GM06990 (cell line): ENCODE measurements around the gene IFT20.

ENCODE experiments used
- DNase-seq: peaks from one replicate; pipeline ENCODE4 v3.0.0-alpha.2; 2011; ENCODE audit not compliant: insufficient read length; ENCODE audit errors: extremely low read depth
- H3K27me3 ChIP-seq: replicated peaks from 2 replicates; pipeline ENCODE4 v1.6.0; 2011; ENCODE audit warnings: low read length; ENCODE audit not compliant: control insufficient read depth, insufficient read depth
- H3K36me3 ChIP-seq: 2 replicates; pipeline ENCODE4 v1.5.1; 2011; ENCODE audit warnings: low read length; ENCODE audit not compliant: control insufficient read depth, insufficient read depth
- H3K4me3 ChIP-seq: replicated peaks from 2 replicates; pipeline ENCODE4 v1.5.1; 2011; ENCODE audit warnings: low read depth, mild to moderate bottlenecking, control low read depth, low read length
- TF ChIP-seq, protein P1 (sequence below): IDR thresholded peaks from 2 replicates; pipeline ENCODE4 v1.5.1; 2011; ENCODE audit warnings: low read length, control low read depth, mild to moderate bottlenecking, inconsistent platforms; ENCODE audit not compliant: insufficient read depth, poor library complexity, severe bottlenecking

The IFT20 gene

DNA sequence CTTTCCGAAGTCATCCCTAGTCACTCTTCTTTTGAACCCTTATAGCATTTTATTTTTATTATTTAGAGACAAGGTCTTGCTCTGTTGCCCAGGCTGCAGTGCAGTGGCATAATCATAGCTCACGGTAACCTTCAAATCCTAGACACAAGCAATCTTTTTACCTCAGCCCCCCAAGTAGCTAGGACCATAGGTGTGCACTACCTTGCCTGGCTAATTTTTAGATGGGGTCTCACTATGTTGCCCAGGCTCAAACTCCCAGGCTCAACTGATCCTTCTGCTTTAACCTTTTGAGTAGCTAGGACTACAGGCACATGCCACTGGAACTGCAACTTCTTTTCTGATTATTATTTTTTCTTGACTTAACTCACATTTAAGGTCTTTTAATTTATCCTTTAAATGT lies 49.3 kb downstream of the IFT20 start:
- H3K36me3 ChIP-seq = no peaks in the 10 kb centered on the region
- DNase-seq = no peak
- TF ChIP-seq, protein P1, sequence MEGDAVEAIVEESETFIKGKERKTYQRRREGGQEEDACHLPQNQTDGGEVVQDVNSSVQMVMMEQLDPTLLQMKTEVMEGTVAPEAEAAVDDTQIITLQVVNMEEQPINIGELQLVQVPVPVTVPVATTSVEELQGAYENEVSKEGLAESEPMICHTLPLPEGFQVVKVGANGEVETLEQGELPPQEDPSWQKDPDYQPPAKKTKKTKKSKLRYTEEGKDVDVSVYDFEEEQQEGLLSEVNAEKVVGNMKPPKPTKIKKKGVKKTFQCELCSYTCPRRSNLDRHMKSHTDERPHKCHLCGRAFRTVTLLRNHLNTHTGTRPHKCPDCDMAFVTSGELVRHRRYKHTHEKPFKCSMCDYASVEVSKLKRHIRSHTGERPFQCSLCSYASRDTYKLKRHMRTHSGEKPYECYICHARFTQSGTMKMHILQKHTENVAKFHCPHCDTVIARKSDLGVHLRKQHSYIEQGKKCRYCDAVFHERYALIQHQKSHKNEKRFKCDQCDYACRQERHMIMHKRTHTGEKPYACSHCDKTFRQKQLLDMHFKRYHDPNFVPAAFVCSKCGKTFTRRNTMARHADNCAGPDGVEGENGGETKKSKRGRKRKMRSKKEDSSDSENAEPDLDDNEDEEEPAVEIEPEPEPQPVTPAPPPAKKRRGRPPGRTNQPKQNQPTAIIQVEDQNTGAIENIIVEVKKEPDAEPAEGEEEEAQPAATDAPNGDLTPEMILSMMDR = no peak
- H3K4me3 ChIP-seq = no peak overlapping the region
- H3K27me3 ChIP-seq = no peaks in the 10 kb centered on the region

- no peak overlapping the region for H3K4me3 ChIP-seq
- TF ChIP-seq, protein P1 = no peak
- no peak for DNase-seq
- H3K27me3 ChIP-seq = no peaks in the 10 kb centered on the region
- H3K36me3 ChIP-seq = no peaks in the 10 kb centered on the region
These were observed 52.7 kb downstream of the IFT20 start for GRCh38 chr17:28282596-28282995.

GRCh38 chr17:28280826-28281225 lies 54.4 kb downstream of the IFT20 start:
- no peak overlapping the region for H3K4me3 ChIP-seq
- no peaks in the 10 kb centered on the region for H3K27me3 ChIP-seq
- no peak for DNase-seq
- no peaks in the 10 kb centered on the region for H3K36me3 ChIP-seq
- TF ChIP-seq, protein P1 = no peak

GRCh38 chr17:28279411-28279810 lies 55.9 kb downstream of the IFT20 start:
- H3K27me3 ChIP-seq = no peaks in the 10 kb centered on the region
- TF ChIP-seq, protein P1 = no peak
- DNase-seq = no peak
- H3K4me3 ChIP-seq = no peak overlapping the region
- no peaks in the 10 kb centered on the region for H3K36me3 ChIP-seq
